ENCODE measurements around the gene ABHD3.
"Not testable (repeated sequence)": the region's sequence is repeated elsewhere in the genome, so short reads cannot be mapped to it uniquely, and the experiment has no call there.

Gene ABHD3

GRCh38 chr18:21704603-21705364 lies at the start of gene ABHD3:
ABHD3 (minus strand) TSS chr18:21704774; CDS start chr18:21704665, 109 bp downstream.
- peak; percentile 81 for DNase-seq

DNA sequence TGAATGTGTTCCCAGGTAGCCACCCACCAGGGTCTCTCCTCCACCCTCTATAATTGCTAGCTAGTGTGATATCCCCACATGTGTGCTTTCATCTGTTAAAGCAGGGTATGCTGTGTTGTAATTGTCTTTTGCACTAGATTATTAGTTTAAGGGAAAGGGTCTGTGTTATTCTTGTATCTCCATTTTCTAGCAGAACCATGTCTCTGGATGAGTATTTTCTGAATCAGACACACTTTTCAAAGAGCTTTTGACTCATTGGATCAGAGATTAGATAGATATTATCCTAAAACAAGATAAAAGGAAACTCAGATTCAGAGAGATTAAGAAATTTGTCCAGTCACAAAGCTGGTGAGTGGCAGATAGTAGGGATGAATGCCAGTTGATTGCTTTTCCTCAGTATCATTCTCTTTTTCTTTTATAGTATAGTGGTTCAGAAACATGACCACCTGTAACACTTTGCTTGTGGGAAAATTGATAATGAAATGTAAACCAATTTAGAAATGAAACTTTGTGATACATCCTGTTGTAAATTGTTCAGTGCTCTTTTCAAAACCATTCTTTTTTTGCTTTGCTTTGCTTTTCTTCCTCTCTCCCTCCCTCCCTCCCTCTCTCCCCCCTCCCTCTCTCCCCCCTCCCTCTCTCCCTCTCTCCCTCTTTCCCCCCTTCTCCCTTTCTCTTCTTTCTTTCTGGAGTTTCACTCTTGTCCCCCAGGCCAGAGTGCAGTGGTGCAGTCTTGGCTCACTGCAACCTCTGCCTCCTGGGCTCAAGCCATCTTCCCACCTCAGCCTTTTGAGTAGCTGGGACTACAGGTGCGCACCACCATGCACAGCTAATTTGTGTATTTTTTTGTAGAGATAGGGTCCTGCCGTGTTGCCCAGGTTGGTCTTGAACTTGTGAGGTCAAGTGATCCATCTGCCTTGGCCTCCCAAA lies 43.5 kb upstream of the ABHD3 start:
- no peak for DNase-seq

GRCh38 chr18:21747268-21747667 lies 42.7 kb upstream of the ABHD3 start:
- no peak for DNase-seq

DNA sequence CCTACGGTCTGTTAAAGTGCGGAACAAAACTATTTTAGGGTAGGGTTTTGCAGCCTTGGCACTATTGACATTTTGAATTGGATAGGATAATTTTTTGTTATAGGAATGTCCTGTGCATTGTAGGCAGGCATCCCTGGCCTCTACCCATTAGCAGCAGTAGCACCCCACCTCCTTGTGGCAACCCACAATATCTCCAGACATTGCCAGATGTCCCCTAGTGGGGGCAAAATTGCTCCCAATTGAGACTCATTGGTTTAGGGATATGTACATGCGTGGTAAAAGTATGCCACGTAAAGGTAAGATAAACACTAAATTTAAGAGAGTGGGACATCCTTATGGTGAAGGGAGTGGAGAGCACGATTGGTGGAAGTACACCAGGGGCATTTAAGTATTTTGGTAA lies 40.7 kb upstream of the ABHD3 start:
- no peak for DNase-seq

DNA sequence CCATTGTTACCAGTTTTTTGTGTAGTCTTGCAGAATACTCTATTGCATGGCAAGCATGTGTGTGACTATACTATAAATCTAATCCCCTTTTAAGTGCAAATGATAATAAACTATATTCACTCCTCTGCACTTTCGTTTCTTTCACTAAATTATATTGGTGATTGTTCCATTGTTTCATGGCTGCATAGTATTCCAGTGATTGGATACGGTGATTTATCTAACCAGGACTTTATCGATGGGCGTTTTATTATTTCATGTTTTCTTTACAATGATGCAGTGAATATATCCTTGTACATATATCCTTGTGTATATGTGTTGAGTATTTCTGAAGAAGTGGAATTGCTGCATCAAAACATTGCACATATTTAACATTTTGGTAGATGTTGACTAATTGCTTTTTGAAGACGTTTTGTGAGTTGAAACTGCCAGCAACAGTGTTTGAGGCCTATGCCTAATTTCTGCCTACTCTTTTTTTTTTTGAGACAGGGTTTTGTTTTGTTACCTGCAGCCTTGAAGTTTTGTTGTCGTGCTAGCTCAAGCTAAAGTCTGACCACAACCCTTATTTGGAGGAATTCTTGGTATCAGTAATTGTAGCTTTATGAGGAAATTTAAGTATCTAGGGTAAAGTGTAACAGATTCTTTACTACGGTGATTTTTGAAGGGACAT lies 38.7 kb upstream of the ABHD3 start:
- no peak for DNase-seq

GRCh38 chr18:21742315-21742687 lies 37.7 kb upstream of the ABHD3 start:
- DNase-seq: no peak

- peak; percentile 23 for DNase-seq
These were observed 37.2 kb upstream of the ABHD3 start for GRCh38 chr18:21741562-21742314.

DNA sequence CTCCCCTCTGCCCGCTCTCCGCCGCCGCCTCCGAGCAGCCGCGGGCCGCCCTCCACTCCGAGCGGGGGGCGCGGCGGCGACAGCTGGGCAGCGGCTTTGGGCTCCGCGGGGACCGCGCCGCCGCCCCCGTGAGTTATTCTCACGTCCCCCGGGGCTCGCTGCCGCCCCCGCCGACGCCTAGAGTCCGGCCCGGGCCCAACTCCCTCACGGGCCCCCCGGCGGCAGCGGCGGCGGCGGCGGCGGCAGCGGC lies 36.7 kb upstream of the ABHD3 start:
- no peak for DNase-seq

GRCh38 chr18:21740538-21741311 lies 36.2 kb upstream of the ABHD3 start, which contains the start of gene MIB1:
MIB1 (plus strand) TSS chr18:21740792; CDS start chr18:21741584, 792 bp downstream.
- DNase-seq: peak; percentile 93

GRCh38 chr18:21739604-21740537 lies 35.3 kb upstream of the ABHD3 start:
- DNase-seq: no peak

DNA sequence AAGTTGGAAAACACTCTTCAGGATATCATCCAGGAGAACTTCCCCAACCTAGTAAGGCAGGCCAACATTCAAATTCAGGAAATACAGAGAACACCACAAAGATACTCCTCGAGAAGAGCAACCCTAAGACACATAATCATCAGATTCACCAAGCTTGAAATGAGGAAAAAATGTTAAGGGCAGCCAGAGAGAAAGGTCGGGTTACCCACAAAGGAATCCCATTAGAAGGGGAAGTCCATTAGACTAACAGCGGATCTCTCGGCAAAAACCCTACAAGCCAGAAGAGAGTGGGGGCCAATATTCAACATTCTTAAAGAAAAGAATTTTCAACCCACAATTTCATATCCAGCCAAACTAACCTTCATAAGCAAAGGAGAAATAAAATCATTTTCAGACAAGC lies 32.4 kb upstream of the ABHD3 start:
- DNase-seq: not testable (repeated sequence)

GRCh38 chr18:21735452-21736015 lies 31.0 kb upstream of the ABHD3 start:
- no peak for DNase-seq

DNA sequence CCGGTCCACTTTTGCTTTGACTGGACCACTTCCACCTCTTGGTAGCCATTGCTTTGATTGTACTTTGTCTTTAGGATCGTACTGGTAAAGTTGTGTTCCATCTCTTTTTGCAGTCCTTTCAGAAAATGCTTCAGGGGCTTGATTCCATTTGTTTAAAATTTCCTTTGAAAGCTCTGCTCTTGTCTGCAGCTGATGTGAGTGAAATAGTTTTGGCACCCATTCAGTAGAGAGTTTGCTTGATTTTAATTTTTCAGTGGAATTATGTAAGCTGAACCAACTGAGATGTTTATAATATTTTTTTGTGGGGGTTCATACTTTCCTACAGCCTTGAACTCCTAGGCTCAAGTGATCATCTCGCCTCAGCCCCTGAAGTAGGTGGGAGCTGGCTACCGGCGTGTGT lies 28.4 kb upstream of the ABHD3 start:
- DNase-seq: no peak

DNA sequence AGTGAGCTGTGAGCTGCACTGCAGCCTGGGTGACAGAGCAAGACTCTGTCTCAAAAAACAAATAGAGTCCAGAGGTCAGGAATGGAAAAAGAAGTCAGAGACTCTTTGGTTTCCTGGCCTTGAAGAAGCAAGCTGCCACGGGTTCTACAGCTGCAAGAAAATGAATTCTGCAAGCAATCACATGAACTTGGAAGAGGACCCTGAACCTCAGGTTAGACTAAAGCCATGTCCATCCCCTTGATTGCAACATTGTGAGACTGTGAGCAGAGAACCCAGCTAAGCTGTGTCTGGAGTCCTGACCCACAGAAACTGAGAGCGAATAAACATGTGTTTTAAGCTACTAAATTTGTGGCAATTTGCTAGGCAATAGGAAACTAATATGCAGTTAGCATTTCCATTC lies 23.1 kb upstream of the ABHD3 start:
- DNase-seq: no peak

DNA sequence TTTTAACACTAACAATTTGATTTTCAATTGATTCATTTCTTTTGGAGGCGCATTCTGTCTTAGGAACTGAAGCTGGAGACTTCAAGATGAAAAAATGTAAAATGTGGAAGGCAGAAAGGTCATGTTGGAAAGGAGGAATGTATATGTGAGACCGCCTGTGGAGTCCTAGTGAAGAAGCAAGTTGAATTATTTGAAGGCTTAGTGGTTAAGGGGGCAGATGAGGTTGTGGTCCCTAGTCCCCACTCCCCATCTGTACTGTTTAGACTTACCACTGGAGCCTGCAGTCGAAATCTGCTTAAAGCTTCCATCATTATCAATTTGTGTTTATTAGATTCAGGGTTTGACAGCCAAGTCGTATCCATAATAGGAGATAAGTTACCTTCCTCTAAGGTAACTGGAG lies 20.6 kb upstream of the ABHD3 start:
- no peak for DNase-seq

GRCh38 chr18:21722687-21723086 lies 18.1 kb upstream of the ABHD3 start:
- no peak for DNase-seq

GRCh38 chr18:21714474-21714873 lies 9.9 kb upstream of the ABHD3 start:
- no peak for DNase-seq

GRCh38 chr18:21707130-21707529 lies 2.6 kb upstream of the ABHD3 start:
- DNase-seq: not testable (repeated sequence)

GRCh38 chr18:21706386-21706865 lies 1.9 kb upstream of the ABHD3 start:
- no peak for DNase-seq

DNA sequence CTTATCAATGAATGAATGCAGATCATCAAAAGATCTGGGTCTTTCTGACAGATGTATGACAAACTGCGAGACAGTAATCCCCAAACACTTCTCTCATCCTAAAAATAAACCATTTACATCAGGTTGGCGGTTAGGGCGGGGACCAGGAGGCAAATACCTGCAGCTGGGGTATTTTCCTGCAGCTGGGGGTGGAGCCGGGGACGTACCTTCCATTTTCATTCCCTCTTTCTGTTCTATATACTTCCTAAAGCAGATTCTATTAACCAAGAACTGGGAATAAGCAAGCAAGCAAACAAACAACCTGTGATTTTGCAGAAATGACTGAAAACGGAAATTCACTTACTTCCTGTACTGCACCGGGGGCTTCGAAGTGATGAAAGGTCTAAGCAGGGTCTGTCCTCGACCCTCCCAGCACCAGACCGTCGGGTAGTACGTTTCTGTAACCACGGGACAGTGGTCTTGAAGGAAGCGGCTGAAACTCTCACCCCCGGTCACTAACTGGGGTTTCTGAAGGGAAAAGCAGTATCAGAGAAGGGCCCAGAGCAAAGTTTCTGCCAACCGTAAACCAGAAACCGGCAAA lies 1.2 kb downstream of the ABHD3 start:
- DNase-seq: peak; percentile 11

Measured in DMS79 (cell line).